Left hindlimb (tissue), 1 donor: ENCODE results near the gene ZNF74.
"Not testable (repeated sequence)": the region's sequence is repeated elsewhere in the genome, so short reads cannot be mapped to it uniquely, and the experiment has no call there.

ENCODE experiments used
- DNase-seq: peaks from one replicate; pipeline ENCODE4 v3.0.0-alpha.2; 2018

ZNF74 gene

GRCh38 chr22:20376983-20377382, 17.0 kb upstream of the ZNF74 start:
- DNase-seq, result not testable (repeated sequence)

- DNase-seq, result no peak
Observed at GRCh38 chr22:20378110-20378509, 15.8 kb upstream of the ZNF74 start.

- DNase-seq, result not testable (repeated sequence)
Observed at GRCh38 chr22:20378684-20379083, 15.3 kb upstream of the ZNF74 start.

- no peak for DNase-seq
Observed at GRCh38 chr22:20380486-20380885, 13.5 kb upstream of the ZNF74 start.

- no peak for DNase-seq
Observed at GRCh38 chr22:20383538-20383937, 10.4 kb upstream of the ZNF74 start.

- DNase-seq, result no peak
Observed at GRCh38 chr22:20384171-20384570, 9.8 kb upstream of the ZNF74 start.

GRCh38 chr22:20384865-20385264, 9.1 kb upstream of the ZNF74 start:
- DNase-seq, result no peak

- DNase-seq, result no peak
Observed at GRCh38 chr22:20386336-20386735, 7.6 kb upstream of the ZNF74 start.

GRCh38 chr22:20386972-20387371, 7.0 kb upstream of the ZNF74 start:
- DNase-seq, result no peak

- DNase-seq, result no peak
Observed at GRCh38 chr22:20388200-20388599, 5.8 kb upstream of the ZNF74 start.

- DNase-seq, result no peak
Observed at GRCh38 chr22:20389288-20389687, 4.7 kb upstream of the ZNF74 start.

- no peak for DNase-seq
Observed at GRCh38 chr22:20390394-20390907, 3.5 kb upstream of the ZNF74 start.

GRCh38 chr22:20391222-20391621, 2.7 kb upstream of the ZNF74 start:
- DNase-seq, result no peak

GRCh38 chr22:20392365-20392881, 1.5 kb upstream of the ZNF74 start:
- DNase-seq, result not testable (repeated sequence)

GRCh38 chr22:20392983-20393704, 807 bp upstream of the ZNF74 start:
- DNase-seq, result no peak

GRCh38 chr22:20395181-20395906, 1.4 kb downstream of the ZNF74 start:
- DNase-seq, result no peak

- DNase-seq, result no peak
Observed at GRCh38 chr22:20395907-20396287, 1.9 kb downstream of the ZNF74 start.

- no peak for DNase-seq
Observed at GRCh38 chr22:20396639-20397038, 2.7 kb downstream of the ZNF74 start.

GRCh38 chr22:20397498-20397897, 3.5 kb downstream of the ZNF74 start:
- DNase-seq, result no peak

- DNase-seq, result no peak
Observed at GRCh38 chr22:20398420-20398819, 4.5 kb downstream of the ZNF74 start.

GRCh38 chr22:20399866-20400605, 6.1 kb downstream of the ZNF74 start:
- no peak for DNase-seq

- DNase-seq, result no peak
Observed at GRCh38 chr22:20400606-20401375, 6.8 kb downstream of the ZNF74 start.
